ENCODE results near the gene TTLL9.

DNA sequence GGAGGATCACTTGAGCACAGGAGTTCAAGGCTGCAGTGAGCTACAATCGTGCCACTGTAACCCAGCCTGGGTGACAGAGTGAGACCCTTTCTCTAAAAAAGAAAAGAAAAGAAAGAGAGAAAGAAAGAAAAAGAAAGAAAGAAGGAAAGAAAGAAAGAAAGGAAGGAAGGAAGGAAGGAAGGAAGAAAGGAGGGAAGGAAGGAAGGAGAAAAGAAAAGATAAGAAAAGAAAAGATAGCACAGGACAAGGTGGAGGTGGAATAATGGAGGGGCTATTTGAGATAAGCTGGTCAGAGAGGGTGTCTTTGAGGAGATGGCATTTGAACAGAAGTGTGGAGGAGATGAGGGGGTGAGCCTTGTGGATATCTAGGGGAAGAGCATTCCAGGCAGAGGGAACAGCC lies 84.1 kb downstream of the TTLL9 start:
- TF ChIP-seq EP300 (IDR thresholded peaks at IDR 0.05) = no peak
- no peak for TF ChIP-seq POLR2A (IDR thresholded peaks at IDR 0.05; ENCODE audit: low read depth)
- TF ChIP-seq, protein P1, sequence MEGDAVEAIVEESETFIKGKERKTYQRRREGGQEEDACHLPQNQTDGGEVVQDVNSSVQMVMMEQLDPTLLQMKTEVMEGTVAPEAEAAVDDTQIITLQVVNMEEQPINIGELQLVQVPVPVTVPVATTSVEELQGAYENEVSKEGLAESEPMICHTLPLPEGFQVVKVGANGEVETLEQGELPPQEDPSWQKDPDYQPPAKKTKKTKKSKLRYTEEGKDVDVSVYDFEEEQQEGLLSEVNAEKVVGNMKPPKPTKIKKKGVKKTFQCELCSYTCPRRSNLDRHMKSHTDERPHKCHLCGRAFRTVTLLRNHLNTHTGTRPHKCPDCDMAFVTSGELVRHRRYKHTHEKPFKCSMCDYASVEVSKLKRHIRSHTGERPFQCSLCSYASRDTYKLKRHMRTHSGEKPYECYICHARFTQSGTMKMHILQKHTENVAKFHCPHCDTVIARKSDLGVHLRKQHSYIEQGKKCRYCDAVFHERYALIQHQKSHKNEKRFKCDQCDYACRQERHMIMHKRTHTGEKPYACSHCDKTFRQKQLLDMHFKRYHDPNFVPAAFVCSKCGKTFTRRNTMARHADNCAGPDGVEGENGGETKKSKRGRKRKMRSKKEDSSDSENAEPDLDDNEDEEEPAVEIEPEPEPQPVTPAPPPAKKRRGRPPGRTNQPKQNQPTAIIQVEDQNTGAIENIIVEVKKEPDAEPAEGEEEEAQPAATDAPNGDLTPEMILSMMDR (IDR thresholded peaks at IDR 0.05) = no peak
